Stimulated activated CD4-positive, alpha-beta T cell treated with anti-CD3 and anti-CD28 coated beads, Interleukin-12 subunit alpha, Interleukin-12 subunit beta, amount 100 ng/mL, for 4 hours (primary cell): ENCODE data around the gene ZNF654.
"Not testable (repeated sequence)": the region's sequence is repeated elsewhere in the genome, so short reads cannot be mapped to it uniquely, and the experiment has no call there.

Experiments
- DNase-seq: peaks from one replicate; pipeline ENCODE4 v3.0.0-alpha.2; 2020

Gene ZNF654

GRCh38 chr3:88147261-88147660, 88.2 kb downstream of the ZNF654 start:
- no peak for DNase-seq

- no peak for DNase-seq
Observed at GRCh38 chr3:88148651-88149050, 89.6 kb downstream of the ZNF654 start.

- peak; percentile 43 for DNase-seq
Observed at GRCh38 chr3:88149101-88149508, 90.0 kb downstream of the ZNF654 start.

GRCh38 chr3:88149509-88150362, 90.7 kb downstream of the ZNF654 start, which contains the start of gene C3orf38:
Gene C3orf38, plus strand, starts transcription at chr3:88149959. Its CDS starts 94 bp downstream, at chr3:88150053.
- peak; percentile 67 for DNase-seq

- no peak for DNase-seq
Observed at GRCh38 chr3:88150371-88150770, 91.3 kb downstream of the ZNF654 start.

- no peak for DNase-seq
Observed at GRCh38 chr3:88150806-88151205, 91.8 kb downstream of the ZNF654 start.

GRCh38 chr3:88151358-88151757, 92.3 kb downstream of the ZNF654 start:
- no peak for DNase-seq

- no peak for DNase-seq
Observed at GRCh38 chr3:88152841-88153240, 93.8 kb downstream of the ZNF654 start.

- DNase-seq, result no peak
Observed at GRCh38 chr3:88166419-88166971, 107.4 kb downstream of the ZNF654 start.

- DNase-seq, result no peak
Observed at GRCh38 chr3:88167173-88167572, 108.1 kb downstream of the ZNF654 start.

GRCh38 chr3:88167704-88168103, 108.6 kb downstream of the ZNF654 start:
- DNase-seq, result no peak

- no peak for DNase-seq
Observed at GRCh38 chr3:88168171-88168570, 109.1 kb downstream of the ZNF654 start.

- no peak for DNase-seq
Observed at GRCh38 chr3:88180398-88180999, 121.4 kb downstream of the ZNF654 start.

- not testable (repeated sequence) for DNase-seq
Observed at GRCh38 chr3:88182165-88182918, 123.3 kb downstream of the ZNF654 start.

GRCh38 chr3:88188436-88188835, 129.4 kb downstream of the ZNF654 start:
- no peak for DNase-seq

GRCh38 chr3:88189361-88189810, 130.3 kb downstream of the ZNF654 start:
- DNase-seq, result no peak

- no peak for DNase-seq
Observed at GRCh38 chr3:88191872-88192409, 132.9 kb downstream of the ZNF654 start.

- no peak for DNase-seq
Observed at GRCh38 chr3:88192631-88193030, 133.6 kb downstream of the ZNF654 start.
